ENCODE results near the gene CDK10. TPM values are rescaled to one million over a fixed set of nuclear protein-coding genes. Genes with fewer than 3 reads are reported as not detected.

Gene CDK10
- polyA plus RNA-seq, 3 donors, result 115 to 150 (median 147) TPM

DNA sequence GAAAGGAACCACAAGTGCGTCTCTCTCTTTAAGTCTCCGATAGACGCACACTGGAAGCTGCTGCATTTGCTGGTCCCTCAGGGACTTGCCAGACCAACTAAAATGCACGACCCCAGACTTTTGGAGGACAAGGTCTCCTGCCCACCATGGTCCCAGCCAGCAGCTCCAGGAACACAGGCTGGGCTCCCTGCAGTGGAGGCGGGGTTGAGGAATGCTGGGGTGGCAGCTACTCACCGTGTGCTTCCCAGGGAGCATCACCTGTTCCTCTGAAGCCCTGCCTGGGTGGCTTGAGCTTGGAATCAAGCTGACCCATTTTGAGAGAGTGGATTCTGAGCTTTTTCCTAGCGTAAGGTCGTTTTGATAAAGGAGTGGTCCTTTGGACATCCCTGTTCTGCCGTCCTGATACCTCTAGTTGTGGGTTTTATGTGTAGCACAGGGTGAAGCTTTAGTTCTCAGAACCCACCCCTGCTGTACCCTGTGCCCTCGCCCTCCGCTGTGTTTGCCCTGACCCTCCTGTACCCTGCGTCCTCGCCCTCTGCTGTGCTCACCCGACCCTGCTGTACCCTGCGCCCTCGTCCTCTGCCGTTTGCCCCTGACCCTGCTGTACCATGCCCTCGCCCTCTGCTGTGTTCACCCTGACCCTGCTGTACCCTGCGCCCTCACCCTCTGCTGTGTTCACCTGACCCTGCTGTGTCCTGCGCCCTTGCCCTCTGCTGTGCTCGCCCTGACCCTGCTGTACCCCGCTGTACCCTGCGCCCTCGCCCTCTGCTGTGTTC is 45.8 kb downstream of the CDK10 start:
- no peak for DNase-seq

DNA sequence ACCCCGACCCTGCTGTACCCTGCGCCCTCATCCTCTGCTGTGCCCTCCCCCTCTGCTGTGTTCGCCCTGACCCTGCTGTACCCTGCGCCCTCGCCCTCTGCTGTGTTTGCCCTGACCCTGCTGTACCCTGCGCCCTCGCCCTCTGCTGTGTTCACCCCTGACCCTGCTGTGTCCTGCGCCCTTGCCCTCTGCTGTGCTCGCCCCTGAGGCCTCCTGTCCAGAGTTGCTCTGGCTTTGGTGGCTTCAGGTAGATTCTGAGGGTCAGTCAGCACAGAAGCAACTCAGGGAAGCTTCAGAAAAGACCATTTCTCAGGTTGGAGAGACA is 46.4 kb downstream of the CDK10 start:
- DNase-seq, result no peak

DNA sequence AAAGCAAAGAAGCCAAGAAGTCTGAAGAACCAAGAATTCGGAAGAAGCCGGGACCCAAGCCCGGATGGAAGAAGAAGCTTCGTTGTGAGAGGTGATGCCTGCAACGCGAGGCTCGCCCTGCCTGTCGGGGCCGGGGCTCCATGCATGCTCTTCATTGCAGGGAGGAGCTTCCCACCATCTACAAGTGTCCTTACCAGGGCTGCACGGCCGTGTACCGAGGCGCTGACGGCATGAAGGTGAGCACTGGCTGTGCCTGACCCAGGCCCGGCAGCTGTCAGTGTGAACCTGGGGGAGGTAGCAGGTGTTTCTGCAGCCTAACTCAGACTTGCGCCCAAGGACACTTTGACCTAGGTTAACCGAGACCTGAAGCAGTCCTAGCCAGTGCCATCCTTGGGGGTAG is 46.8 kb downstream of the CDK10 start:
- no peak for DNase-seq

DNA sequence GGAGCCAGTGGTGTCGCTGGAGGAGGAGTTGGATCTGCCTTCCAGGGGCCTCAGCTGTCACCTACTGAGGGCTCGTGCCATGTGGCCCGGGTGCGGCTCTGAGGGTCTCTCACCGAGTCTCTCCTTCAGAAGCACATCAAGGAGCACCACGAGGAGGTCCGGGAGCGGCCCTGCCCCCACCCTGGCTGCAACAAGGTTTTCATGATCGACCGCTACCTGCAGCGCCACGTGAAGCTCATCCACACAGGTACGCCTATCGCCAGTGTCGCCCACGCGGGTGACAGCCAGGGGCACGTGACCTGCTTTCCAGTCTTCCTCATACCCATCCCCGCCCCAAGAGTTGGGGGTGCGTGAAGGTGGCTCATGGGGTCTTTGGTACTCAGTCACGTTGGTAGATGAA is 47.3 kb downstream of the CDK10 start:
- DNase-seq, result no peak

DNA sequence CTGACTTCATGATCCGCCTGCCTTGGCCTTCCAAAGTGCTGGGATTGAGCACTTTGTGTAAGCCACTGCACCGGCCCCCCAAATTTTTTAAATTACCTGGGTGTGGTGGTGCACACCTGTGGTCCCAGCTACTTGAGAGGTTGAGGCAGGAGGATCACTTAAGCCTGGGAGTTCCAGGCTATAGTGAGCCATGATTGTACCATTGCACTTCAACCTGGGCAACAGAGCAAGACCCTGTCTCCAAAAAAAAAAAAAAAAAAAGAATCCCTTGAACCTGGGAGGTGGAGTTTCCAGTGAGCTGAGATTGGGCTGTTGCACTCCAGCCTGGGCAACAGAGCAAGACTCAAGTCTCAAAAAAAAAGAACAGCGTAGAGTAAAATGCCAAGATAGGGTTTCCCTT is 50.1 kb downstream of the CDK10 start:
- no peak for DNase-seq

DNA sequence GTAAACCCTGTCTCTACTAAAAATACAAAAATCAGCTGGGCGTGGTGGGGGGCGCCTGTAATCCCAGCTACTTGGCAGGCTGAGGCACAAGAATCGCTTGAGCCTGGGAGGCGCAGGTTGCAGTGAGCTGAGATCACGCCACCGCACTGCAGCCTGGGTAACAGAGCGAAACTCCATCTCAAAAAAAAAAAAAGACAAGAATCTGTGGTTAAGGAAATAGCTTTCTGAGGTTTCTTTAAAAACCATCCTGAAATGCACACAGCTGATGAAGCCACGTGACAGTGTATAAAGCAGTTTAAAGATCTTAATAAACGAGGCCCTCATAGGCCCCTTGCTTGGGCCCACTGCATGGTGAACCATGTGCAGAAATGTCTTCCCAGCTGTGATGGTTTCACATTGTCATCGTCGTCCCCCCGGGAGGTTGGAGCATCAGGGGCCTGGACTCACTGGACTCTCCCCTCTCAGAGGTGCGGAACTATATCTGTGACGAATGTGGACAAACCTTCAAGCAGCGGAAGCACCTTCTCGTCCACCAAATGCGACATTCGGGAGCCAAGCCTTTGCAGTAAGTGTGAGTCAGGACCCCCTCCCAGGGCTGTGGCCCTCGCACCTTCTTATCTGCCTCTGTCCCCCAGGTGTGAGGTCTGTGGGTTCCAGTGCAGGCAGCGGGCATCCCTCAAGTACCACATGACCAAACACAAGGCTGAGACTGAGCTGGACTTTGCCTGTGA is 51.0 kb downstream of the CDK10 start:
- no peak for DNase-seq

DNA sequence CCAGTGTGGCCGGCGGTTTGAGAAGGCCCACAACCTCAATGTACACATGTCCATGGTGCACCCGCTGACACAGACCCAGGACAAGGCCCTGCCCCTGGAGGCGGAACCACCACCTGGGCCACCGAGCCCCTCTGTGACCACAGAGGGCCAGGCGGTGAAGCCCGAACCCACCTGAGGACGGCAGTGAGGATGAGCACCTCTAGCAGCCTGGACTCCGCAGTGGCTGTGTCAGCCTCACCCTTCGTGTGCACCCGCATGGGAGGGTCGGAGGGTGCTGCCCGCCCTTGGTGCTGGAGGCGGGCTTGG is 51.5 kb downstream of the CDK10 start:
- no peak for DNase-seq

DNA sequence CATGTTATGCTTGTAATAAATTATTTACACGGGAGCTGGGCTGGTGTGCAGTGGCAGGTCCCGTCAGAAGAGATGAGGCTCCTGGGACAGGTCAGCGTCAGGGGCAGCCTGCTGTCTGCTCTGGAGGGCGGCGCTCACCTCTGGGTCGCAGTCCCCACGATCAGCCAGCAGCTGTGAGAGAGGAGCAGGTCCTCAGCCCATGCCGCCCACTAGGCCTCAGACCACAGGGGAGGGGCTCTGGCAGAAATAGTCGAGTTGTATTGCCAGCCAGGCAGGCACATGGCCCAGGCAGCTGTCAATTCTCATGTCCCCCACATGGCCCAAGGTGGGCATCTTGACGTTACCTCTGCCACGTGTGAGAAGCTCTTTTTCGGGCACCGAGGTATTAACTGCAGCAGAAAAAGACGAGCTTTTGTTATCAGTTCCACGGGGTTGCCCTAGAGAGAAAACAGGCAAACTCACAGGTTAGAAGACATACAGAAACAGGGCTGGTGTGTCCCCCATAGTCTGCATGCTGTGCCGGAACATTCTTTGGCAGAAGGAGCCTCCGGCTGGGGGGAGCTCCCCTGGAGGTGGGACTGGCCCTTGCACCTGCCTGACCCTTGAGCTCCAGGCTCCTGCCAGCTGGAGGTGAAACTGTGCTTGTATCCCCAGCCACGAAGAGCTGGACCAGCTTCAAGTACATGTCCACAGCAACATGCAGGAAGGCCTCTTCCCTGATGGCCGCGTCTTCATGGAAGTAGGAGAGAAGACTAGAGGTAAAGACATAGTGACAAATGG is 52.2 kb downstream of the CDK10 start:
- no peak for DNase-seq

DNA sequence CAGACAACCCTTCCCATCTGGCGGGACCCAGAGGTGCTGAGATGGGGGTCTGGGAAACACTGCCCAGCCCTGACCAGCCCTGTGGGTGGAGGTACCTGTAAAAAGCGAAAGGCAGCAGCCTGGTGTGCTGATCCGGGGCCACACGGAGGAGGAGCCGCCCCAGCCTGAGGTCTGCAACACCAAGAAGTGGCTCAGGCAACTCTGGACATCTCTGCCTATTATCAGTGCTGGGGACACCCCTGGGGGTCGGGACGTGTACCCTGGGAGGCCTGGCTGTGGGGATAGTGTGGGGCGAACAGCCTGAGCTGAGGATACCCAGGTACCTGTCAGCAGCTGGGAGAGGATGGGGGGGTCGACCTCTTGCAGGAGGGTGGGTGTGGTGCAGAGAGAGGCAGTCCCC is 52.9 kb downstream of the CDK10 start:
- no peak for DNase-seq

DNA sequence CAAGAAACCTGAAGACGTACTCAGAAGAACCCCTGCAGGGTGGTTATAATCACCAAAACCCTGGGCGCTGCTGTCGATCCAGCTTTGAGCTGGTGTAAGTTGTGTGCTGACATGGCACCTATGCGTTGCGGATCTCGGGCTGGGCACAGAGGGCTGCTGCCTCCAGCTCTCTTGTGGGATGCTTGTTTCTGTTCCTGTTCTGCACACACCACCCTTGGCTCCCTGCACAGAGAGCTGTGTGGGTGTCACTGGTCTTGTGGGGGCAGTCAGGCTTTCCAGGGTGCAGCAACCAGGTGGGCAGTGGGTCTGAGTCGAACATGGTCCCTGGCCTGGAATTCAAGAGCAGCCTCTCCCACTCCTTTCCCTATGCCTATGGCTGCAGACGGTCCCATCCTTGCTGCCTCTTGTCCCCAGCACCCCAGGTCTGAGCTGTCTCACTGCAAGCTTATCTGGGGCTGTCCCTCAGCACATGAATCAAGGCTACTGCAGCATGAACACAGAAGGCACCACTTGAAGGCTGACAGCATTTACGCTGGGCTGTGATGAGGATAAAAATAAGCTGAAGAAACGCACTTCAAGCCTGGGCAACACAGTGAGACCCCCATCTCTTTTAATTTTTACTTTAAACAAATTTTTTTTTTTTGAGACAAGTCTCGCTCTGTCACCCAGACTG is 55.0 kb downstream of the CDK10 start:
- no peak for DNase-seq

DNA sequence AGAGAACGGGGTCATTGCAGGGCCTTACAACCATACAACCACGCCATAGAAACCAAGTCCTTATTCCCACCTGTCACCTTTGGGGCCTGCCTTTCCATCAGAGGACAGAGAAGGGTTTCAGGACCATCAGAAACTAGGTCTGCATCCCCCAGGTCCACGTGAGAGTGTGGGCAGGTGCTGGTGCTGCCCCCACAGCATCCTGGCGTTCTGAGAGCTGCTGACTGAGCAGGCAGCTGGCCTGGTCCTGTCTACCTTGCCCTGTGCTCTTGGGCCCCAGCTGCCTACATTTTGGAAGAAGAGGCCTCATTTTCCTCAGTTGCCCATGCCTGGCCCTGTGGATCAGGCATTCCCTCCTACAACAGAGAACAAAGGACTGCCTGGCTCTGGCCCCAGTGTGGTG is 56.5 kb downstream of the CDK10 start:
- DNase-seq, result no peak

DNA sequence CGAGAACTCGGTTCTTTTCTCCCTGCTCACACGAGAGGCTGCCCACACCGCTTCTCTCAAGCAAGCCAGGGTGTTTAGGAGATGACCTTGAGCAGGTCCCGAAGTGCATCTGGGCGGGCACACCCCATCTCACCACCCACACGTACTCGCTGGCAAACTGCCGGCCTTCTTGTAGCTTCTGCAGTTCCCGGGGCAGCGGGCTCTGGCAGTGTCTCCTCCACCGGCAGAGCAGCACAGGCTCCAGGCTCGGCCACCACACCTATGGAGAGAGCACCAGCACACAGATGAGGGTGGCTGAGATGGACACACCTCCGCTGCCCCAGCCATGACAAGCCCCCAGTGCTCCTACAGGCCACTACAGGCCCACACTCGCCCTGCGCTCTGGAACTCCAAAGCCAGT is 58.3 kb downstream of the CDK10 start:
- DNase-seq, result no peak

Other genes starting within 250 kb of the CDK10 start
- 100 to 1,000 TPM in 2 of 3 donors, 10 to 100 TPM in 1; 98.8 to 129 (median 113) TPM for gene ANKRD11, start 196.1 kb upstream of the CDK10 start, polyA plus RNA-seq (ENCODE audit: insufficient read length in 3 of 3)
- 100 to 1,000 TPM in 2 of 3 donors, 10 to 100 TPM in 1; 90.6 to 139 (median 130) TPM for gene SPG7, start 178.3 kb upstream of the CDK10 start, polyA plus RNA-seq (ENCODE audit: insufficient read length in 3 of 3)
- gene RPL13, start 126.0 kb upstream of the CDK10 start, polyA plus RNA-seq (ENCODE audit: insufficient read length in 3 of 3), result 1,000 to 10,000 TPM; 2,112 to 2,734 (median 2,679) TPM
- 1 to 10 TPM; 4.2 to 8.7 (median 5.6) TPM for gene CPNE7, start 110.9 kb upstream of the CDK10 start, polyA plus RNA-seq (ENCODE audit: insufficient read length in 3 of 3)
- gene DPEP1, start 73.0 kb upstream of the CDK10 start, polyA plus RNA-seq (ENCODE audit: insufficient read length in 3 of 3), result 10 to 100 TPM; 31.6 to 76.5 (median 60.1) TPM
- gene CHMP1A, start 29.0 kb upstream of the CDK10 start, polyA plus RNA-seq (ENCODE audit: insufficient read length in 3 of 3), result 10 to 100 TPM; 82.8 to 96.3 (median 91.1) TPM
- gene SPATA33, start 28.9 kb upstream of the CDK10 start, polyA plus RNA-seq (ENCODE audit: insufficient read length in 3 of 3), result 10 to 100 TPM; 16.5 to 18.3 (median 17.3) TPM
- 1 to 10 TPM; 7.5 to 9.0 (median 9.0) TPM for gene SPATA2L, start 15.0 kb downstream of the CDK10 start, polyA plus RNA-seq (ENCODE audit: insufficient read length in 3 of 3)
- 10 to 100 TPM; 12.8 to 16.8 (median 14.7) TPM for gene VPS9D1, start 34.2 kb downstream of the CDK10 start, polyA plus RNA-seq (ENCODE audit: insufficient read length in 3 of 3)
- gene ZNF276, start 34.8 kb downstream of the CDK10 start, polyA plus RNA-seq (ENCODE audit: insufficient read length in 3 of 3), result 10 to 100 TPM; 25.4 to 38.7 (median 32.9) TPM
- 10 to 100 TPM; 27.3 to 46.2 (median 38.7) TPM for gene FANCA, start 130.0 kb downstream of the CDK10 start, polyA plus RNA-seq (ENCODE audit: insufficient read length in 3 of 3)
- 10 to 100 TPM; 10.8 to 18.1 (median 17.5) TPM for gene SPIRE2, start 141.8 kb downstream of the CDK10 start, polyA plus RNA-seq (ENCODE audit: insufficient read length in 3 of 3)
- 100 to 1,000 TPM; 138 to 168 (median 157) TPM for gene TCF25, start 186.9 kb downstream of the CDK10 start, polyA plus RNA-seq (ENCODE audit: insufficient read length in 3 of 3)
- gene MC1R, start 232.2 kb downstream of the CDK10 start, polyA plus RNA-seq (ENCODE audit: insufficient read length in 3 of 3), result 1 to 10 TPM; 3.1 to 6.4 (median 5.3) TPM
- 10 to 100 TPM in 2 of 3 donors, 1 to 10 TPM in 1; 8.0 to 16.8 (median 13.9) TPM for gene TUBB3, start 236.7 kb downstream of the CDK10 start, polyA plus RNA-seq (ENCODE audit: insufficient read length in 3 of 3)

All from renal pelvis (tissue), 4 donors.